Measurements from ENCODE around the gene DNMT3A. TPM values are rescaled to one million over a fixed set of nuclear protein-coding genes. Genes with fewer than 3 reads are reported as not detected.

Gene DNMT3A
- total and polyA plus RNA-seq, 2 of the 8 experiments (the other 6 are each of a cell fraction or from before 2014, with no cell fraction given) = 33.6 to 178 TPM

- Histone ChIP-seq H4K5ac (ENCODE audit: insufficient read length, low read depth, low read length) (no peak overlapping the region), H2AK5ac (ENCODE audit: low read depth, low read length) (no peak overlapping the region), H3K56ac (replicated peaks; ENCODE audit: insufficient read length, low read depth, low read length) (no peak overlapping the region), H2BK12ac (ENCODE audit: low read depth, low read length) (no peak overlapping the region), H2BK20ac (ENCODE audit: low read length) (no peak overlapping the region), H3K14ac (ENCODE audit: insufficient read length) (no peak overlapping the region), H3K27ac (ENCODE audit: low read depth, low read length) (no peak overlapping the region), H3K79me1 (ENCODE audit: low read depth, low read length) (no peaks in the 10 kb centered on the region), H3K9ac (replicated peaks in 1 of 4; ENCODE audit: extremely low read depth in 1 of 4, low read depth in 3 of 4, low read length in 3 of 4) (no peak overlapping the region), H3K9me3 (ENCODE audit: insufficient read depth in 2 of 2, low read depth in 1 of 2, low read length in 1 of 2) (no peaks in the 10 kb centered on the region), H3K36me3 (ENCODE audit: control insufficient read depth in 2 of 4, insufficient read depth in 4 of 4, low read length in 3 of 4) (no peaks in the 10 kb centered on the region), H3K4ac (replicated peaks; ENCODE audit: insufficient read length, low read depth, low read length) (peak overlapping the region; percentile 10), H3K4me3 (ENCODE audit: extremely low read depth in 1 of 4, insufficient read depth in 2 of 4, low read depth in 3 of 4, low read length in 4 of 4) (no peak overlapping the region), H3K18ac (ENCODE audit: extremely low read depth, low read length) (no peak overlapping the region), H2BK15ac (ENCODE audit: low read length) (peak overlapping the region; percentile 72; the same call in 1 of the 2 replicates), H3K79me2 (ENCODE audit: control insufficient read depth in 1 of 2, insufficient read depth in 2 of 2, low read length in 2 of 2) (no peaks in the 10 kb centered on the region), H3K27me3 (replicated peaks in 1 of 4; ENCODE audit: control insufficient read depth in 3 of 4, extremely low read depth in 1 of 4, insufficient read depth in 3 of 4, low read length in 3 of 4) (peaks cover 0 to 16% (median 7%) of the 10 kb centered on the region in 4 experiments; a peak in 6 of 7 replicates), H3K4me1 (replicated peaks in 1 of 4; ENCODE audit: control insufficient read depth in 3 of 4, insufficient read depth in 4 of 4, low read length in 3 of 4) (peaks cover 0 to 6% (median 5%) of the 10 kb centered on the region in 4 experiments; a peak in 6 of 7 replicates), H2BK120ac (replicated peaks; ENCODE audit: low read depth, low read length) (no peak overlapping the region), H3K23me2 (ENCODE audit: low read depth, low read length) (no peaks in the 10 kb centered on the region), H3K4me2 (ENCODE audit: insufficient read depth in 1 of 2, low read depth in 2 of 2, low read length in 2 of 2) (no peak overlapping the region), H3K23ac (ENCODE audit: insufficient read length) (no peak overlapping the region), H4K91ac (replicated peaks; ENCODE audit: insufficient read length, low read length) (no peak overlapping the region), H2BK5ac (ENCODE audit: low read depth, low read length) (no peak overlapping the region), H4K8ac (ENCODE audit: extremely low read depth, insufficient read depth, low read length) (peak overlapping the region; percentile 15; the same call in 1 of the 2 replicates), H2AFZ (ENCODE audit: low read length) (no peak overlapping the region), H4K20me1 (replicated peaks in 1 of 2; ENCODE audit: control insufficient read depth in 1 of 2, insufficient read depth in 2 of 2, low read length in 2 of 2) (peaks cover 0 to 1% of the 10 kb centered on the region in 2 experiments)
- CTCF ChIA-PET (ENCODE audit: partially characterized antibody) = interaction anchor here (1.0 to 1.2 kb wide), 2 partner anchors 14 to 20 kb away, joined by 3 to 5 read pairs; partner anchors contain the start of gene DNMT3A
- POLR2A ChIA-PET (ENCODE audit: partially characterized antibody) = no interaction called here
- FAIRE-seq (no peak), DNase-seq (ENCODE audit: low read depth in 1 of 2, low spot score in 2 of 2) (no peak)
- WGBS, 2 experiments (ENCODE audit: extremely low coverage in 1 of 2, insufficient coverage in 1 of 2, insufficient read length in 1 of 2, insufficient replicate concordance in 2 of 2, low coverage in 1 of 2, low lambda C conversion rate in 2 of 2, missing lambda C conversion rate in 1 of 2) = 92% methylated on average over 4 of the region's 4 CpGs; no CpG with 5 or more reads in 1 of the 2 experiments
- TF ChIP-seq JUND (IDR thresholded peaks at IDR 0.05; ENCODE audit: low read length) = no peak
- TF ChIP-seq CEBPB (IDR thresholded peaks at IDR 0.05; ENCODE audit: low read depth, low read length) = no peak
- no peak for TF ChIP-seq ZNF274 (IDR thresholded peaks at IDR 0.05; ENCODE audit: borderline replicate concordance, extremely low read depth, low read length)
- TF ChIP-seq SUZ12 (IDR thresholded peaks at IDR 0.05; ENCODE audit: low read length) = no peak
- no peak for TF ChIP-seq MAFK (IDR thresholded peaks at IDR 0.05; ENCODE audit: low read depth, low read length)
- no peak for TF ChIP-seq BCL11A (IDR thresholded peaks at IDR 0.05; ENCODE audit: low read depth in 2 of 2, low read length in 2 of 2)
- no peak for TF ChIP-seq KDM5A (IDR thresholded peaks at IDR 0.05; ENCODE audit: low read length)
Observed at GRCh38 chr2:25356088-25356487, 14.4 kb upstream of the DNMT3A start.
